K562 (cell line): Measurements from ENCODE around the gene SRC. TPM values are rescaled to one million over a fixed set of nuclear protein-coding genes. Genes with fewer than 3 reads are reported as not detected.

ENCODE experiments used
- ARID4B ChIP-seq: sonication (generic); formaldehyde crosslinking; IDR thresholded peaks from 2 replicates; pipeline ENCODE4 v1.8.0; 2022; ENCODE audit warnings: mild to moderate bottlenecking, missing genetic modification reagents
- BCOR ChIP-seq: fragments of 450-650 bp; IDR thresholded peaks from 2 replicates; pipeline ENCODE4 v1.6.1; 2016
- CBX8 ChIP-seq: fragments of 200-600 bp; sonication (generic); IDR thresholded peaks from 2 replicates; pipeline ENCODE4 v1.6.1; 2012; ENCODE audit warnings: borderline replicate concordance, mixed run types, low read depth, mild to moderate bottlenecking, moderate library complexity, mixed read lengths, low read length, control low read depth, inconsistent platforms; ENCODE audit not compliant: poor library complexity, severe bottlenecking; ENCODE audit errors: extremely low read depth
- ERF ChIP-seq: fragments of 450-650 bp; formaldehyde crosslinking; IDR thresholded peaks from 2 replicates; pipeline ENCODE4 v1.4.0; 2020; ENCODE audit warnings: mild to moderate bottlenecking, mixed read lengths
- ESRRA ChIP-seq: fragments of 450-650 bp; IDR thresholded peaks from 2 replicates; pipeline ENCODE4 v1.6.1; 2014; ENCODE audit warnings: low read depth, mild to moderate bottlenecking, moderate library complexity, borderline replicate concordance
- HMGXB4 ChIP-seq: sonication (generic); formaldehyde crosslinking; IDR thresholded peaks from 2 replicates; pipeline ENCODE4 v1.8.1; 2023; ENCODE audit warnings: mild to moderate bottlenecking, missing genetic modification reagents
- LARP7 ChIP-seq: fragments of 450-650 bp; IDR thresholded peaks from 2 replicates; pipeline ENCODE4 v1.6.1; 2016
- POLR2G ChIP-seq: fragments of 200-400 bp; formaldehyde crosslinking; IDR thresholded peaks from 2 replicates; pipeline ENCODE4 v1.6.1; 2017; ENCODE audit warnings: low read depth, mild to moderate bottlenecking, antibody characterized with exemption, low read length, moderate library complexity
- RBM25 ChIP-seq: fragments of 200-400 bp; formaldehyde crosslinking; IDR thresholded peaks from 2 replicates; pipeline ENCODE4 v1.6.1; 2018; ENCODE audit warnings: low read length, low read depth, moderate library complexity; ENCODE audit not compliant: severe bottlenecking
- RCOR1 ChIP-seq, 2 experiments: IDR thresholded peaks; 2 replicates each; pipeline ENCODE4 v1.6.1; 2012; ENCODE audit warnings: low read depth in 2 of 2, low read length in 2 of 2, borderline replicate concordance in 1 of 2, improper control_type of control experiment in 1 of 2
- RFX1 ChIP-seq: fragments of 450-650 bp; IDR thresholded peaks from 2 replicates; pipeline ENCODE4 v1.6.1; 2016; ENCODE audit warnings: mild to moderate bottlenecking, moderate library complexity
- RFX5 ChIP-seq: IDR thresholded peaks from 2 replicates; pipeline ENCODE4 v1.6.1; 2011; ENCODE audit warnings: low read depth, mild to moderate bottlenecking, improper control_type of control experiment, low read length
- SOX6 ChIP-seq: fragments of 450-650 bp; IDR thresholded peaks from 2 replicates; pipeline ENCODE4 v1.6.1; 2014; ENCODE audit warnings: mild to moderate bottlenecking
- ZNF431 ChIP-seq: sonication (generic); formaldehyde crosslinking; IDR thresholded peaks from 2 replicates; pipeline ENCODE4 v1.8.0; 2022; ENCODE audit warnings: mild to moderate bottlenecking, missing genetic modification reagents
- polyA plus RNA-seq, 8 experiments: library from polyadenylated mRNA; depleted of rRNA in 4 of 8; stranded (reverse) in 5 of 8; unstranded in 3 of 8; fragments of >200 nt; fragmentation: Nextera tagmentation in 2 of 8; fragmentation: Illumina TruSeq in 1 of 8; extraction: Ambion mirVana in 2 of 8; extraction: Trizol in 1 of 8; gene quantifications; 2 replicates each; pipeline versions ENCODE4 v1.2.1 to v1.2.3, GENCODE V29; 2011 to 2014; ENCODE audit warnings: inconsistent platforms in 1 of 8, missing spikeins in 1 of 8
- total RNA-seq, 7 experiments: library from RNA; depleted of rRNA in 6 of 7; stranded (reverse); fragments of >200 nt in 6 of 7; fragmentation: Illumina TruSeq in 2 of 7; extraction: Trizol in 2 of 7; gene quantifications; 2 replicates each; pipeline versions ENCODE4 v1.2.1 to v1.2.3, GENCODE V29; 2011 to 2021; ENCODE audit warnings: low replicate concordance in 1 of 7
- TF ChIP-seq, protein P1 (sequence below): sonication (generic); formaldehyde crosslinking; IDR thresholded peaks from 2 replicates; pipeline ENCODE4 v1.8.0; 2022; ENCODE audit warnings: missing genetic modification reagents, mild to moderate bottlenecking, moderate library complexity, borderline replicate concordance
- TF ChIP-seq, protein P2 (sequence below): conservative IDR thresholded peaks from 2 replicates; pipeline ENCODE4 v1.6.1; 2011; ENCODE audit warnings: low read depth, mild to moderate bottlenecking, low read length; ENCODE audit not compliant: control insufficient read depth
- TF ChIP-seq, protein P3 (sequence below): fragments of 250-450 bp; sonication (Bioruptor Pico); IDR thresholded peaks from 2 replicates; pipeline ENCODE4 v1.4.0; 2020; ENCODE audit warnings: mild to moderate bottlenecking

Gene SRC
- total and polyA plus RNA-seq, 9 of the 15 experiments (the other 6 are each of a cell fraction or from before 2014, with no cell fraction given), result 0.06 to 8.5 (median 3.1) TPM

- TF ChIP-seq RFX5, result no peak
- TF ChIP-seq ERF (CRISPR knock-in tag), result no peak
- TF ChIP-seq ESRRA, result peak; percentile 76
- TF ChIP-seq BCOR, result peak; percentile 93
- TF ChIP-seq, protein P1, sequence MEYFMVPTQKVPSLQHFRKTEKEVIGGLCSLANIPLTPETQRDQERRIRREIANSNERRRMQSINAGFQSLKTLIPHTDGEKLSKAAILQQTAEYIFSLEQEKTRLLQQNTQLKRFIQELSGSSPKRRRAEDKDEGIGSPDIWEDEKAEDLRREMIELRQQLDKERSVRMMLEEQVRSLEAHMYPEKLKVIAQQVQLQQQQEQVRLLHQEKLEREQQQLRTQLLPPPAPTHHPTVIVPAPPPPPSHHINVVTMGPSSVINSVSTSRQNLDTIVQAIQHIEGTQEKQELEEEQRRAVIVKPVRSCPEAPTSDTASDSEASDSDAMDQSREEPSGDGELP (CRISPR knock-in tag), result peak; percentile 24; the same call in 1 of the 2 replicates
- no peak for TF ChIP-seq SOX6
- no peak for TF ChIP-seq LARP7
- TF ChIP-seq, protein P2, sequence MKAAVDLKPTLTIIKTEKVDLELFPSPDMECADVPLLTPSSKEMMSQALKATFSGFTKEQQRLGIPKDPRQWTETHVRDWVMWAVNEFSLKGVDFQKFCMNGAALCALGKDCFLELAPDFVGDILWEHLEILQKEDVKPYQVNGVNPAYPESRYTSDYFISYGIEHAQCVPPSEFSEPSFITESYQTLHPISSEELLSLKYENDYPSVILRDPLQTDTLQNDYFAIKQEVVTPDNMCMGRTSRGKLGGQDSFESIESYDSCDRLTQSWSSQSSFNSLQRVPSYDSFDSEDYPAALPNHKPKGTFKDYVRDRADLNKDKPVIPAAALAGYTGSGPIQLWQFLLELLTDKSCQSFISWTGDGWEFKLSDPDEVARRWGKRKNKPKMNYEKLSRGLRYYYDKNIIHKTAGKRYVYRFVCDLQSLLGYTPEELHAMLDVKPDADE, result no peak
- TF ChIP-seq ZNF431 (CRISPR knock-in tag), result no peak
- TF ChIP-seq CBX8, result no peak
- no peak for TF ChIP-seq ARID4B (CRISPR knock-in tag)
- TF ChIP-seq POLR2G, result no peak
- no peak for TF ChIP-seq HMGXB4 (CRISPR knock-in tag)
- TF ChIP-seq RBM25, result peak; percentile 77
- peak; percentile 80 for TF ChIP-seq RFX1
- peak in 1 of 2 experiments; percentile 46; a peak in 1 of 4 replicates for TF ChIP-seq RCOR1 (IDR thresholded peaks at IDR 0.05; ENCODE audit: borderline replicate concordance in 1 of 2, low read depth in 2 of 2, low read length in 2 of 2)
- TF ChIP-seq, protein P3, sequence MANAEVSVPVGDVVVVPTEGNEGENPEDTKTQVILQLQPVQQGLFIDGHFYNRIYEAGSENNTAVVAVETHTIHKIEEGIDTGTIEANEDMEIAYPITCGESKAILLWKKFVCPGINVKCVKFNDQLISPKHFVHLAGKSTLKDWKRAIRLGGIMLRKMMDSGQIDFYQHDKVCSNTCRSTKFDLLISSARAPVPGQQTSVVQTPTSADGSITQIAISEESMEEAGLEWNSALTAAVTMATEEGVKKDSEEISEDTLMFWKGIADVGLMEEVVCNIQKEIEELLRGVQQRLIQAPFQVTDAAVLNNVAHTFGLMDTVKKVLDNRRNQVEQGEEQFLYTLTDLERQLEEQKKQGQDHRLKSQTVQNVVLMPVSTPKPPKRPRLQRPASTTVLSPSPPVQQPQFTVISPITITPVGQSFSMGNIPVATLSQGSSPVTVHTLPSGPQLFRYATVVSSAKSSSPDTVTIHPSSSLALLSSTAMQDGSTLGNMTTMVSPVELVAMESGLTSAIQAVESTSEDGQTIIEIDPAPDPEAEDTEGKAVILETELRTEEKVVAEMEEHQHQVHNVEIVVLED (CRISPR knock-in tag), result no peak
These were observed 35.9 kb downstream of the SRC start (continued) for GRCh38 chr20:37381621-37382471.
